ENCODE measurements around the gene PLSCR5. TPM values are rescaled to one million over a fixed set of nuclear protein-coding genes. Genes with fewer than 3 reads are reported as not detected.

The PLSCR5 gene, protein sequence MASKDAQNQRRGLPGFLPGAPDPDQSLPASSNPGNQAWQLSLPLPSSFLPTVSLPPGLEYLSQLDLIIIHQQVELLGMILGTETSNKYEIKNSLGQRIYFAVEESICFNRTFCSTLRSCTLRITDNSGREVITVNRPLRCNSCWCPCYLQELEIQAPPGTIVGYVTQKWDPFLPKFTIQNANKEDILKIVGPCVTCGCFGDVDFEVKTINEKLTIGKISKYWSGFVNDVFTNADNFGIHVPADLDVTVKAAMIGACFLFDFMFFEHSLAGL
- not detected in 2 replicates for total RNA-seq

DNA sequence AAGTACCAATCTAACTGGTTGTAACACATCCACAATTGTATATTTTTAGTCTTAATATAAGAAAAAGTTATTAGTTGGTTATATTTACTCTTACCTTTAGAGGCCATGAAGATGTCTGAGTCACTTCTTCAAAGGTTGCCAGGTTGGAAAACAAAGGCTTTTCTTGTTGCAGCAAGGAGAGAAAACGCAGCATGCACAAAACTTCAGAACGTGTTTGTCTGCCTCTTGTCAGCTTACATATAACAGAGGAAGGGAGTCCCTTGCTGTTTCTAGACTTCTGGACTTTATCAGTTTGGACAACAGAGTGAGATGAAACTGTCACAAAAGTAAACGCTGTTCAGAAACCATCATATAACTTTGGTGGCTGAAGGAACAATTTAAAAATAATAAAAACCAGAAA is at the start of gene PLSCR5:
TSS of gene PLSCR5 (minus strand) at position 241 of the 400 bp plus-strand sequence. CDS start at position 107, 134 bp downstream.

DNA sequence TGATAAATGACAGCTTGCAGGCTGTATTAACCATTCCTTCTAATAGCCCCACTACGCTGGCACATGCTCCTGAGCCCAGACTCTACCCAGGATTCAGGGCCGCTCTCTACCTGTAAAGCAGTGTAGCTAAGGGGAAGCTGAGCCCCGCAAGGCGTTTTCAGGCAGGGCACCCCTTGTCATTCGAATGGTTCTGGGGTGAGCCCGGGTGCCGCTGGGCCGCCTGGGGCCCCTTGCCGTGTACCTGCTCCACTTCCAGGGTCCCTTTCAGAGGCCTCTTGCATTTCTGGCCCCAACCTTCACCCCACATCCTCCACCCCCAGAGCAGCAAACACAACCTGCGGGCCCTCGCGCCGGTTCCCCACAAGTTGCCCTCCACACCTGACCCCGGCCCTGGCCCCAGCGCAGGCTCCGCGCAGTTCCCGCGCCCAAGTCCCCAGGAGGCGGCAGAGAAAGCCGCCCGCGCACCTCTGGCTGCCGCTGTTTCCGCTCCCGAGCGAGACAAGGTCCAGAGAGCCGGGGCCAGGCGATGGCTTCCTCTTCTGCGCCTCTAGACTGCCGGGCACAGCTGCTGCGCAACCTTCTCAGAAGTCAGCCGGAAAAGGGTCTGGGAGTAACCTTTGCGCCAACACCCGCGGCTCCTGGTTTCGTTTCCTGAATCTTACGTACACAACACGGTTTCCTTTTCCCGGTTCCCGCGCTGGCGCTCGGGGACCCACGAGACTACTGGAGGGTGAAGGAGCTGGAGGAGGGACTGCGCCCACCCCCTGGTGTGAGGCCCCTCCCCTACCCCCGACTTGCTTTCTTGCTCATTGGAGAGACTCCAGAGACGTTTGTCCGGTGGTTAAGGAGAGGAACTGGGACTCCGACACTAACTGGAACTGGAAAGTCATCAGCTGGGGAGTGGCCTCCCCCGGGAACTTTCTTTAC is 60.9 kb downstream of the PLSCR5 start, which contains the start of gene PLSCR1:
TSS of gene PLSCR1 (minus strand) at position 606 of the 927 bp plus-strand sequence. CDS start 8,055 bp downstream, outside the sequence.

Other genes starting within 250 kb of the PLSCR5 start
- gene PLSCR2, start 135.8 kb downstream of the PLSCR5 start, total RNA-seq, result not detected in 2 replicates
- gene PLSCR1, start 60.7 kb downstream of the PLSCR5 start, total RNA-seq, result 33.4 and 43.5 TPM in 2 replicates